ENCODE measurements around the gene PPP2R2C.

Gene PPP2R2C

GRCh38 chr4:6293097-6293445 is 179.3 kb downstream of the PPP2R2C start:
- H3K4me3 ChIP-seq (replicated peaks; ENCODE audit: low read depth, low read length), result no peak overlapping the region
- no peak for TF ChIP-seq CTCF (IDR thresholded peaks at IDR 0.05; ENCODE audit: low read depth, low read length, missing control alignments)
- DNase-seq (ENCODE audit: extremely low read depth, low read depth), result no peak

GRCh38 chr4:6292376-6293096 is 179.9 kb downstream of the PPP2R2C start:
- DNase-seq (ENCODE audit: extremely low read depth, low read depth), result no peak
- TF ChIP-seq CTCF (IDR thresholded peaks at IDR 0.05; ENCODE audit: low read depth, low read length, missing control alignments), result no peak
- no peak overlapping the region for H3K4me3 ChIP-seq (replicated peaks; ENCODE audit: low read depth, low read length)

GRCh38 chr4:6291784-6292297 is 180.6 kb downstream of the PPP2R2C start:
- H3K4me3 ChIP-seq (replicated peaks; ENCODE audit: low read depth, low read length), result no peak overlapping the region
- no peak for TF ChIP-seq CTCF (IDR thresholded peaks at IDR 0.05; ENCODE audit: low read depth, low read length, missing control alignments)
- no peak for DNase-seq (ENCODE audit: extremely low read depth, low read depth)

GRCh38 chr4:6290769-6291547 is 181.5 kb downstream of the PPP2R2C start:
- no peak for TF ChIP-seq CTCF (IDR thresholded peaks at IDR 0.05; ENCODE audit: low read depth, low read length, missing control alignments)

GRCh38 chr4:6290256-6290655 is 182.2 kb downstream of the PPP2R2C start:
- no peak overlapping the region for H3K4me3 ChIP-seq (replicated peaks; ENCODE audit: low read depth, low read length)
- no peak for TF ChIP-seq CTCF (IDR thresholded peaks at IDR 0.05; ENCODE audit: low read depth, low read length, missing control alignments)
- no peak for DNase-seq (ENCODE audit: extremely low read depth, low read depth)

More at GRCh38 chr4:6290769-6291547, 181.5 kb downstream of the PPP2R2C start:
- no peak for DNase-seq (ENCODE audit: extremely low read depth, low read depth)
- no peak overlapping the region for H3K4me3 ChIP-seq (replicated peaks; ENCODE audit: low read depth, low read length)

GRCh38 chr4:6288871-6289270 is 183.5 kb downstream of the PPP2R2C start:
- no peak for TF ChIP-seq CTCF (IDR thresholded peaks at IDR 0.05; ENCODE audit: low read depth, low read length, missing control alignments)
- H3K4me3 ChIP-seq (replicated peaks; ENCODE audit: low read depth, low read length), result no peak overlapping the region
- no peak for DNase-seq (ENCODE audit: extremely low read depth, low read depth)
